Peyer's patch (tissue), 4 donors: ENCODE measurements around the gene MTA3. TPM values are rescaled to one million over a fixed set of nuclear protein-coding genes. Genes with fewer than 3 reads are reported as not detected.

Experiments
- DNase-seq, 3 donors: peaks; one replicate each; pipeline ENCODE4 v3.0.0-alpha.2; 2017 to 2019
- H3K27ac ChIP-seq, 4 donors: fragments of 200-600 bp; sonication (generic); one replicate each; pipeline ENCODE4 v1.5.1; 2016 to 2019
- H3K27me3 ChIP-seq, 2 donors: fragments of 200-600 bp; sonication (generic); one replicate each; pipeline ENCODE4 v1.5.1; 2019
- H3K36me3 ChIP-seq, 3 donors: fragments of 200-600 bp; sonication (generic); one replicate each; pipeline ENCODE4 v1.5.1; 2016 to 2019
- H3K4me1 ChIP-seq, 4 donors: fragments of 200-600 bp; sonication (generic); one replicate each; pipeline ENCODE4 v1.5.1; 2016 to 2019
- H3K4me3 ChIP-seq, 4 donors: fragments of 200-600 bp; sonication (generic); 1 replicate in 3 of 4; 2 replicates in 1 of 4; pipeline ENCODE4 v1.5.1; 2016 to 2019; ENCODE audit warnings: mild to moderate bottlenecking in 1 of 4
- H3K9me3 ChIP-seq, 4 donors: fragments of 200-600 bp; sonication (generic); one replicate each; pipeline ENCODE4 v1.5.1; 2016 to 2019; ENCODE audit warnings: mild to moderate bottlenecking in 1 of 4
- POLR2A ChIP-seq, 2 donors: fragments of 450-650 bp; IDR thresholded peaks; one replicate each; pipeline ENCODE4 v1.5.1; 2017; ENCODE audit warnings: antibody characterized with exemption in 2 of 2, mild to moderate bottlenecking in 2 of 2, moderate library complexity in 2 of 2
- total RNA-seq, 4 donors: library from RNA; depleted of rRNA; stranded (reverse); fragments of >200 nt; gene quantifications; one replicate each; pipeline ENCODE4 v1.1.0, GENCODE V29; 2016
- TF ChIP-seq, protein P1 (sequence below), 6 experiments: fragments of 450-650 bp in 4 of 6; fragments of 200-600 bp in 2 of 6; sonication (generic) in 1 of 6; IDR thresholded peaks; one replicate each; pipeline ENCODE4 v1.5.1; 2017 to 2019; ENCODE audit warnings: antibody characterized with exemption in 6 of 6, mild to moderate bottlenecking in 3 of 6, moderate library complexity in 1 of 6

The MTA3 gene
- total RNA-seq, 4 donors from 2014 or later: 20.0 to 87.5 (median 34.2) TPM

DNA sequence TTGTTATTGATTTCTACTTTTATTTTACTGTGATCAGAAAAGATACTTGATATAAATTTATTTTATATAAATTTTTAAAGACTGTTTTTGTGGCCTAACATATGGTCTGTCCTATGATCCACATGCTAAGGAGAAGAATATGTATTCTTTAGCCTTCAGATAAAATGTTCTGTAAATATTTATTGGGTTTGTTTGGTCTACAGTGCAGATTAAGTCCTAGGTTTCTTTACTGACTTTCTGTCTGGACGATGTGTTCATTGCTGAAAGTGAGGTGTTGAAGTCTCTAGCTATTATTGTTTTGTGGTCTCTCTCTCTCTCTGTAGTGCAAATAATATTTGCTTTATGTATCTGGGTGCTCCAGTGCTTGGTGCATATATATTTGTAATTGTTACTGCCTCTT, 165.4 kb downstream of the MTA3 start:
- Histone ChIP-seq H3K9me3 (peaks cover 0 to 4% (median 0%) of the 10 kb centered on the region in 4 donors), H3K27me3 (no peaks in the 10 kb centered on the region), H3K27ac (no peak overlapping the region), H3K4me3 (no peak overlapping the region), H3K4me1 (no peaks in the 10 kb centered on the region), H3K36me3 (peaks cover 0 to 3% (median 0%) of the 10 kb centered on the region in 3 donors)
- DNase-seq: no peak
- TF ChIP-seq, protein P1, sequence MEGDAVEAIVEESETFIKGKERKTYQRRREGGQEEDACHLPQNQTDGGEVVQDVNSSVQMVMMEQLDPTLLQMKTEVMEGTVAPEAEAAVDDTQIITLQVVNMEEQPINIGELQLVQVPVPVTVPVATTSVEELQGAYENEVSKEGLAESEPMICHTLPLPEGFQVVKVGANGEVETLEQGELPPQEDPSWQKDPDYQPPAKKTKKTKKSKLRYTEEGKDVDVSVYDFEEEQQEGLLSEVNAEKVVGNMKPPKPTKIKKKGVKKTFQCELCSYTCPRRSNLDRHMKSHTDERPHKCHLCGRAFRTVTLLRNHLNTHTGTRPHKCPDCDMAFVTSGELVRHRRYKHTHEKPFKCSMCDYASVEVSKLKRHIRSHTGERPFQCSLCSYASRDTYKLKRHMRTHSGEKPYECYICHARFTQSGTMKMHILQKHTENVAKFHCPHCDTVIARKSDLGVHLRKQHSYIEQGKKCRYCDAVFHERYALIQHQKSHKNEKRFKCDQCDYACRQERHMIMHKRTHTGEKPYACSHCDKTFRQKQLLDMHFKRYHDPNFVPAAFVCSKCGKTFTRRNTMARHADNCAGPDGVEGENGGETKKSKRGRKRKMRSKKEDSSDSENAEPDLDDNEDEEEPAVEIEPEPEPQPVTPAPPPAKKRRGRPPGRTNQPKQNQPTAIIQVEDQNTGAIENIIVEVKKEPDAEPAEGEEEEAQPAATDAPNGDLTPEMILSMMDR (IDR thresholded peaks at IDR 0.05): no peak
- no peak for TF ChIP-seq POLR2A (IDR thresholded peaks at IDR 0.05)

DNA sequence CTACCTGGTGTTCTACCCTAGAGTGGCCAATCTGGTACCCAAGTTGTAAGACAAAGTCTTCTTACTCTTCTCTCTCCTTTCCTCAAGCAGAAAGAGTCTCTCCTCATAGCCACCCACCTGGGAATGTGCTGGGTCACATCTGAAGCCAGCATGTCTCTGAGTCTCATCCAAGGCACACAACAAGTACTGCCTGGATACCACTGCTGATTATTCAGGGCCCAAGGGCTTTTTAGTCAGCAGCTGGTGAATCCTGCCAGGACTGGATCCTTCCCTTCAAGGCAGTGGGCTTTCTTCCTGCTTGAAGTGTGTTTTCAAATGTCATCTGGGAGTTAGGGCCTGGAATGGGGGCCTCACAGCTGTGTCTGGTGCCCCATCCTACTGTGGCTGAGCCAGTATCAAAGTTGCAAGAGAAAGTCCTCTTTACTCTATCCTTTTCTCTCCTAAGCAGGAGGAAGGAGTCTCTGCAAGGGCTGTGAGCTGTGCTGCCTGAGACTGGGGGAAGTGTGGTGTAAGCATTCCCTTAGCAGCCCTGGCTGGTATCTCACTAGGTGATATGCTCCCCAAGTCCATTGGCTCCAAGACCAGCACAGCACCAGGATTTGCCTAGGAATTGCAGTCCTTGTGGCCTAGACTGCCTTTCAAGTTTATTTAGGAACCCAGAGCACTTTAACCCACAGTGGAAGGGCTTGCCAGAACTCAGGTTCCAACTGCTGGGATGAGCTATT, 168.3 kb downstream of the MTA3 start:
- Histone ChIP-seq H3K36me3 (peaks cover 0 to 3% (median 0%) of the 10 kb centered on the region in 3 donors), H3K4me1 (no peaks in the 10 kb centered on the region), H3K27me3 (no peaks in the 10 kb centered on the region), H3K9me3 (no peaks in the 10 kb centered on the region), H3K27ac (no peak overlapping the region), H3K4me3 (no peak overlapping the region)
- DNase-seq: no peak
- TF ChIP-seq, protein P1 (IDR thresholded peaks at IDR 0.05): no peak
- TF ChIP-seq POLR2A (IDR thresholded peaks at IDR 0.05): no peak

DNA sequence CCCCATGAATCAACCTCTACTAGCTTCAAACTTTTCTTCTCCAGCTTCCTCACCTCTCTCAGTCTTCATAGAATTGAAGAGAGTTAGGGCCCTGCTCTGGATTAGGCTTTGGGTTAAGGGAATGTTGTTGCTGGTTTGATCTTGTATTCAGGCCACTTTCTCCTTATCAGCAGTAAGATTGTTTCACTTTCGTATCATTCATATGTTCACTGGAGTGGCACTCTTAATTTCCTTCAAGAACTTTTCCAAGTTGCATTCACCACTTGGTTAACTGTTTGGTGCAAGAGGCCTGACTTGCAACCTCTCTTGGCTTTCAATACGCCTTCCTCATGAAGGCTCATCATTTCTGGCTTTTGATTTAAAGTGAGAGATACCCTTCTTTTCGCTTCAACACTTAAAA, 172.7 kb downstream of the MTA3 start:
- Histone ChIP-seq H3K27ac (no peak overlapping the region), H3K36me3 (peaks cover 0 to 3% (median 0%) of the 10 kb centered on the region in 3 donors), H3K4me3 (no peak overlapping the region), H3K4me1 (no peaks in the 10 kb centered on the region), H3K27me3 (no peaks in the 10 kb centered on the region), H3K9me3 (no peaks in the 10 kb centered on the region)
- no peak for DNase-seq
- TF ChIP-seq, protein P1 (IDR thresholded peaks at IDR 0.05): no peak
- TF ChIP-seq POLR2A (IDR thresholded peaks at IDR 0.05): no peak

DNA sequence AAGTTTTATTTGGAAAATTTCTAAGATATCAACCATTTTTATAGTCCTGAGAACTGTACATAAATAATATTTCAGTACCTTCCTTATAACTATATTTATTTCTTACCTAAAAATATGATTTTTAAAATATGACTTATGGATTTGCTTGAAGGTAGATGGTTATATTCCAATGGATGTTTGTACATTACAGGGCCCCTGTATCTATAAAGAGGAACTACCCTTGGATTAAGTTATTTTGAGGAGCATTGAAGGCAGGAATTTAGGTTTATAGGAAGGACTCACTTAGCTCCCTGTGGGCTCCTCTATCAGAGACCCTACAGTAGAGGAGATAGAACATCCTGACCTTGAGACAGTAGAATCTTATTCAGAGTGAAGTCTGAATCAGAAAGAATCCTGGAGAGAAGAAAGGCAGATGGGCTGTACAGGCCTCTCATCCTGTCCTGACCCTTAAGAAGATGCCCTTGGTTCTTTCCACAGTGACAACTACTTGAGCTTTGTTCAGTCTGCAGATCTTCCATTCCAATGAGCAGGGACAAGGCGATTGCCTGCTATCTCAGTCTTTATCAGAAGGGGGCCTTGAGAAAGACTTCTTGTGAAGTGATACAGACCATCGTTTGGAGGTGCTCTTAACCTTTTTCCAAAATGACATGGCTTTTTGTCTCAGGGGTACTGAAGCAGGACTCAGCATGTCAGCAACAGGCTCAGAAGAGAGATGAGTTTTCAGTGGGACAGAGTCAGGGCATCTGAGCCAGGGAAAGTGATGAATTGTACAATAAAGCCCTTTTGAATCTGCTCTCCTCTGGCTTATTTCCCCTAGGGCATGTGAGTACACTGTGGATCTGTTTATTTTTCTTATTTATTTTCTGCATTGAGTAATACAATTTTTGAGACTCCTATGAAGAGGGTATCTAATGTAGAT, 174.6 kb downstream of the MTA3 start:
- Histone ChIP-seq H3K4me1 (no peaks in the 10 kb centered on the region), H3K9me3 (no peaks in the 10 kb centered on the region), H3K4me3 (no peak overlapping the region), H3K27me3 (no peaks in the 10 kb centered on the region), H3K36me3 (no peaks in the 10 kb centered on the region), H3K27ac (no peak overlapping the region)
- DNase-seq: no peak
- TF ChIP-seq POLR2A (IDR thresholded peaks at IDR 0.05): no peak
- TF ChIP-seq, protein P1 (IDR thresholded peaks at IDR 0.05): no peak

DNA sequence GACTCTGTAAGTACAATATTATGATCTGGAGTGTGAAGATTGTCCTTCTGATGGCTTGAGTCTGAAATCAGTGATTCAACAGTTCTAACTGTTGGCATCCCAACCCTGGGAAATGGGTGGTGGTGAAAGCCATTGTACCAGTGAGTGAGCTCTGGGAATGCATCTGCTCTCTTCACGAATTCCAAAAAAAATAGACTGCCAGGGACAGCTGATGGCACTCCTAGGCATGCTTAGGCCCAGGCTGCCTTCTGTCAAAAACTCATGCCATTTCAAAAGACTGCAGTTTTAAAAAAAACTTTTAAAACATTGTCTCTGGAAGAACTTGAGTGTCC, 175.2 kb downstream of the MTA3 start:
- no peak for TF ChIP-seq POLR2A (IDR thresholded peaks at IDR 0.05)
- TF ChIP-seq, protein P1 (IDR thresholded peaks at IDR 0.05): no peak
- no peaks in the 10 kb centered on the region for H3K4me1 ChIP-seq
- no peaks in the 10 kb centered on the region for H3K9me3 ChIP-seq
- no peak overlapping the region for H3K27ac ChIP-seq
- H3K36me3 ChIP-seq: no peaks in the 10 kb centered on the region
- no peak overlapping the region for H3K4me3 ChIP-seq
- no peak for DNase-seq
- H3K27me3 ChIP-seq: no peaks in the 10 kb centered on the region
